ENCODE measurements around the gene LY6G6F.

The LY6G6F gene

DNA sequence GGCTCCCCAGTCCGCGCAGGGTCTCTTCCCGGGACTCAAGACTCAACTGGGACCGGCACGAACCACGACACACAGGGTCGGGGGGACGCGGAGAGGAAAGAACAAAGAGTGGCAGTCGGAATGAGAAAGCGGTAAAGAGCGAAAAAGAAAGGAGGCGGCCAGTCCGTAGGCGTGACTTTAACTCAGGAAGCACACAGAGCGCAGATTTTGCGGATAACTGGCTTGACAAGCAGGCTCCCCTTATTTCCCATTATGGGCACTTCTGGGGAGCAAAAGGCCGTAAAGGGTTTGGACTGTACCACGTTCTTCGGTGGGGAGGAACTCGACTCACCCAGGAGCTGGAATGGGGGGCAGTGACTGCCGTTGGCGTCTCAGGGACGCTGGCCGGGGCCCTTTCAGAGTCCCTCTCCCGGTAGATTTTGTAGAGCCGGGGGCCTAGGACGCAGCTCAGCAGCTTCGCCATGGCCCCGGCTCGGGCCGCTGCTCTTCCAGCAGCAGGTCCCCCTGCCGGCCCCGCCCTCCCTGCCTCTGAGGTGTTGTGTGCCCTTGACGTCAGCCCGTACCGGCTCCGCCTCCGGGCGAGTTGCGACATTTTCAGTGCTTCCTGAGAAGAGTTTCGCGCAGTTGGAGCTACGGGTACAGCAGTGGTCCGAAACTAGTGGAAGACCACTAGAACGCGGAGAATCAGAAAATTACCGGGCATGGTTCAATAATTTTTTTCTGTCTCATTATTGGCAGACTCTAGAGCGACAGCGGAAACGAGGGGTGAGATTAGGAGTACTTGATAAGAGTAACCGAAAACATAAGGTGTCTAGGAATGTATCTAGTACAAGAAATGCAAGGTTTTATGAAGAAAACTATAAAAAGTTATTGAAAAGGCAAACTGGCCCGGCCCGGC is 3.6 kb upstream of the LY6G6F start, which contains the start of gene ABHD16A:
Gene ABHD16A (minus strand): TSS at position 506 of the 898 bp plus-strand sequence. CDS start 43 bp downstream, at position 463.
- no peak within 1 kb of the TSS for H3K23ac ChIP-seq (ENCODE audit: low read length)
- H3K27me3 ChIP-seq (ENCODE audit: insufficient read depth, low read length) = no peaks in the 10 kb centered on the region
- H3K14ac ChIP-seq (ENCODE audit: low read length) = peak within 1 kb of the TSS; percentile 48
- peak within 1 kb of the TSS; percentile 38 for H2BK5ac ChIP-seq (ENCODE audit: low read depth, low read length, poor library complexity)
- H3K18ac ChIP-seq (ENCODE audit: low read length) = peak within 1 kb of the TSS; percentile 60
- H2BK12ac ChIP-seq (ENCODE audit: low read length) = peak within 1 kb of the TSS; percentile 47
- peak within 1 kb of the TSS; percentile 94 for H4K12ac ChIP-seq (ENCODE audit: low read depth, low read length)
- peak within 1 kb of the TSS; percentile 87 for H4K8ac ChIP-seq (ENCODE audit: low read depth, low read length)
- H3K9me3 ChIP-seq (ENCODE audit: insufficient read depth, low read depth, low read length) = peaks cover 2% of the 10 kb centered on the region
- H3K79me1 ChIP-seq (ENCODE audit: low read length) = peaks cover 6% of the 10 kb centered on the region
- H3K9ac ChIP-seq (ENCODE audit: low read length) = peak within 1 kb of the TSS; percentile 99
- H3K4me3 ChIP-seq (ENCODE audit: low read depth, low read length) = peak within 1 kb of the TSS; percentile 88
- peak within 1 kb of the TSS; percentile 78 for H3K4ac ChIP-seq (ENCODE audit: low read depth, low read length)
- peak within 1 kb of the TSS; percentile 29 for H2BK120ac ChIP-seq (ENCODE audit: insufficient read depth, low read length, poor library complexity)
- peaks cover 7 to 8% of the 10 kb centered on the region in 2 experiments for H3K4me1 ChIP-seq (ENCODE audit: control insufficient read depth in 1 of 2, insufficient read depth in 2 of 2, low read length in 2 of 2)
- peak within 1 kb of the TSS; percentile 82 for H3K4me2 ChIP-seq (ENCODE audit: low read length)
- peak within 1 kb of the TSS; percentile 94 for H3K27ac ChIP-seq (ENCODE audit: low read depth, low read length)
- H3K79me2 ChIP-seq (ENCODE audit: control insufficient read depth, insufficient read depth, low read length, poor library complexity) = peaks cover 6% of the 10 kb centered on the region
- H2AK5ac ChIP-seq (ENCODE audit: low read length) = no peak within 1 kb of the TSS
- WGBS (ENCODE audit: extremely low coverage, insufficient coverage, insufficient read length) = no CpG with 5 or more reads among the region's 54 CpGs
- peak within 1 kb of the TSS; percentile 71 for H4K91ac ChIP-seq (ENCODE audit: low read depth, low read length)
- H2AFZ ChIP-seq (ENCODE audit: insufficient read depth, low read length, poor library complexity) = peak within 1 kb of the TSS; percentile 60
- peaks cover 5 to 7% of the 10 kb centered on the region in 2 experiments for H3K36me3 ChIP-seq (ENCODE audit: control insufficient read depth in 1 of 2, insufficient read depth in 2 of 2, low read length in 2 of 2)
- DNase-seq = peak; percentile 99 to 100

DNA sequence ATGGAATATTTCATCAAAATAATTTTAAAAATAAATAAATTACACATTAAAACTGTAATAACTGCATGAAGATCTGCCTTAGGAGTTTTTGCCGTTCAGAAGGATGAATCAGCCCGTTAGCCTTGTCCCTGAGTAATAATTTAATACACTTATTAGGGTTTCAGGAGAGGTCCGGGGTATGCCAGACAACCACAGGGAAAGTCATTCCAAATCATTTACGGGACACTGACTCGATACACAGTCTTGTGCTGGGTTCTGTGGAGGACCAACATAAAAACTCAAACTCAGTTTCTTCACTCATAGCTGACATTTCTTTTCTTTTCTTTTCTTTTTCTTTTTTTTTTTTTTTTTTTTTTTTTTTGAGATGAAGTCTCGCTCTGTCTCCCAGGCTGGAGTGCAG is 735 bp upstream of the LY6G6F start:
- peaks cover 6 to 8% of the 10 kb centered on the region in 2 experiments for H3K4me1 ChIP-seq (ENCODE audit: control insufficient read depth in 1 of 2, insufficient read depth in 2 of 2, low read length in 2 of 2)
- H3K27ac ChIP-seq (ENCODE audit: low read depth, low read length) = no peak overlapping the region
- H2BK12ac ChIP-seq (ENCODE audit: low read length) = no peak overlapping the region
- no peak overlapping the region for H2AFZ ChIP-seq (ENCODE audit: insufficient read depth, low read length, poor library complexity)
- H3K4me3 ChIP-seq (ENCODE audit: low read depth, low read length) = no peak overlapping the region
- H2AK5ac ChIP-seq (ENCODE audit: low read length) = no peak overlapping the region
- H2BK5ac ChIP-seq (ENCODE audit: low read depth, low read length, poor library complexity) = no peak overlapping the region
- H3K79me1 ChIP-seq (ENCODE audit: low read length) = peaks cover 6% of the 10 kb centered on the region
- H3K36me3 ChIP-seq (ENCODE audit: control insufficient read depth in 1 of 2, insufficient read depth in 2 of 2, low read length in 2 of 2) = peaks cover 1 to 2% of the 10 kb centered on the region in 2 experiments
- H3K27me3 ChIP-seq (ENCODE audit: insufficient read depth, low read length) = no peaks in the 10 kb centered on the region
- H3K23ac ChIP-seq (ENCODE audit: low read length) = no peak overlapping the region
- H3K9me3 ChIP-seq (ENCODE audit: insufficient read depth, low read depth, low read length) = peaks cover 2% of the 10 kb centered on the region
- no peak overlapping the region for H3K9ac ChIP-seq (ENCODE audit: low read length)
- H3K18ac ChIP-seq (ENCODE audit: low read length) = no peak overlapping the region
- peaks cover 6% of the 10 kb centered on the region for H3K79me2 ChIP-seq (ENCODE audit: control insufficient read depth, insufficient read depth, low read length, poor library complexity)
- WGBS (ENCODE audit: extremely low coverage, insufficient coverage, insufficient read length) = no CpG with 5 or more reads among the region's 6 CpGs
- H3K4ac ChIP-seq (ENCODE audit: low read depth, low read length) = no peak overlapping the region
- no peak overlapping the region for H2BK120ac ChIP-seq (ENCODE audit: insufficient read depth, low read length, poor library complexity)
- no peak overlapping the region for H4K91ac ChIP-seq (ENCODE audit: low read depth, low read length)
- H4K8ac ChIP-seq (ENCODE audit: low read depth, low read length) = no peak overlapping the region
- no peak overlapping the region for H3K14ac ChIP-seq (ENCODE audit: low read length)
- DNase-seq = no peak
- H3K4me2 ChIP-seq (ENCODE audit: low read length) = no peak overlapping the region
- no peak overlapping the region for H4K12ac ChIP-seq (ENCODE audit: low read depth, low read length)

DNA sequence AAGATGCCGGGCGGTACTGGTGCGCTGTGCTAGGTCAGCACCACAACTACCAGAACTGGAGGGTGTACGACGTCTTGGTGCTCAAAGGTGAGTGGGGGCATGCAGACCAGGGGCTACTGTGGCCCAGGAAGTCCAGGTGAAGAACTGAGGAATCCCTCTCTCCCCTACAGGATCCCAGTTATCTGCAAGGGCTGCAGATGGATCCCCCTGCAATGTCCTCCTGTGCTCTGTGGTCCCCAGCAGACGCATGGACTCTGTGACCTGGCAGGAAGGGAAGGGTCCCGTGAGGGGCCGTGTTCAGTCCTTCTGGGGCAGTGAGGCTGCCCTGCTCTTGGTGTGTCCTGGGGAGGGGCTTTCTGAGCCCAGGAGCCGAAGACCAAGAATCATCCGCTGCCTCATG is 1.0 kb downstream of the LY6G6F start:
- no peak overlapping the region for H3K4me2 ChIP-seq (ENCODE audit: low read length)
- no peak overlapping the region for H4K91ac ChIP-seq (ENCODE audit: low read depth, low read length)
- no peak overlapping the region for H2BK120ac ChIP-seq (ENCODE audit: insufficient read depth, low read length, poor library complexity)
- no peaks in the 10 kb centered on the region for H3K27me3 ChIP-seq (ENCODE audit: insufficient read depth, low read length)
- no peak overlapping the region for H2BK12ac ChIP-seq (ENCODE audit: low read length)
- no peak overlapping the region for H2AK5ac ChIP-seq (ENCODE audit: low read length)
- H2AFZ ChIP-seq (ENCODE audit: insufficient read depth, low read length, poor library complexity) = no peak overlapping the region
- H3K9me3 ChIP-seq (ENCODE audit: insufficient read depth, low read depth, low read length) = peaks cover 2% of the 10 kb centered on the region
- no peaks in the 10 kb centered on the region for H3K36me3 ChIP-seq (ENCODE audit: control insufficient read depth in 1 of 2, insufficient read depth in 2 of 2, low read length in 2 of 2)
- no peak overlapping the region for H4K8ac ChIP-seq (ENCODE audit: low read depth, low read length)
- peaks cover 4% of the 10 kb centered on the region for H3K79me1 ChIP-seq (ENCODE audit: low read length)
- H3K23ac ChIP-seq (ENCODE audit: low read length) = no peak overlapping the region
- H3K18ac ChIP-seq (ENCODE audit: low read length) = no peak overlapping the region
- no peak overlapping the region for H3K14ac ChIP-seq (ENCODE audit: low read length)
- no peak overlapping the region for H3K27ac ChIP-seq (ENCODE audit: low read depth, low read length)
- no CpG with 5 or more reads among the region's 10 CpGs for WGBS (ENCODE audit: extremely low coverage, insufficient coverage, insufficient read length)
- H3K4me1 ChIP-seq (ENCODE audit: control insufficient read depth in 1 of 2, insufficient read depth in 2 of 2, low read length in 2 of 2) = no peaks in the 10 kb centered on the region
- H3K79me2 ChIP-seq (ENCODE audit: control insufficient read depth, insufficient read depth, low read length, poor library complexity) = peaks cover 1% of the 10 kb centered on the region
- no peak overlapping the region for H4K12ac ChIP-seq (ENCODE audit: low read depth, low read length)
- H3K9ac ChIP-seq (ENCODE audit: low read length) = no peak overlapping the region
- no peak overlapping the region for H3K4ac ChIP-seq (ENCODE audit: low read depth, low read length)
- DNase-seq = no peak
- H3K4me3 ChIP-seq (ENCODE audit: low read depth, low read length) = no peak overlapping the region
- no peak overlapping the region for H2BK5ac ChIP-seq (ENCODE audit: low read depth, low read length, poor library complexity)

DNA sequence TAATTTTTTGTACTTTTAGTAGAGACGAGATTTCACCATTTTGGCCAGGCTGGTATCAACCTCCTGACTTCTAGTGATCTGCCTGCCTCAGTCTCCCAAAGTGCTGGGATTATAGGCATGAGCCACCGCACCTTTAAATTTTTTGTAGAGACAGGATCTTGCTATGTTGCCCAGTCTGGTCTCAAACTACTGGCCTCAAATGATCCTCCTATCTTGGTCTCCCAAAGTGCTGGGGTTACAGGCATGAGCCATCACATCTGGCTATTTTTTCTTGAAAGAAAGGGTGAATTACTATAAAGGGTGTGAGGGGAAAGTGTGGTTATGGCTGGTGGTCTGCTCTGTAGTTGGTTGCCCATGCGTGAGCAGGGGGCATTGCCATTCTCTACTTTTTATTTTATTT is 1.6 kb downstream of the LY6G6F start:
- H2AK5ac ChIP-seq (ENCODE audit: low read length) = no peak overlapping the region
- no peak overlapping the region for H4K8ac ChIP-seq (ENCODE audit: low read depth, low read length)
- no peak overlapping the region for H2BK12ac ChIP-seq (ENCODE audit: low read length)
- H3K9me3 ChIP-seq (ENCODE audit: insufficient read depth, low read depth, low read length) = peaks cover 2% of the 10 kb centered on the region
- H3K18ac ChIP-seq (ENCODE audit: low read length) = no peak overlapping the region
- H3K14ac ChIP-seq (ENCODE audit: low read length) = no peak overlapping the region
- H3K4me3 ChIP-seq (ENCODE audit: low read depth, low read length) = no peak overlapping the region
- no peak overlapping the region for H4K12ac ChIP-seq (ENCODE audit: low read depth, low read length)
- no peaks in the 10 kb centered on the region for H3K27me3 ChIP-seq (ENCODE audit: insufficient read depth, low read length)
- H3K23ac ChIP-seq (ENCODE audit: low read length) = no peak overlapping the region
- no peak overlapping the region for H2BK5ac ChIP-seq (ENCODE audit: low read depth, low read length, poor library complexity)
- H3K4ac ChIP-seq (ENCODE audit: low read depth, low read length) = no peak overlapping the region
- no peaks in the 10 kb centered on the region for H3K36me3 ChIP-seq (ENCODE audit: control insufficient read depth in 1 of 2, insufficient read depth in 2 of 2, low read length in 2 of 2)
- H3K9ac ChIP-seq (ENCODE audit: low read length) = no peak overlapping the region
- no peaks in the 10 kb centered on the region for H3K79me1 ChIP-seq (ENCODE audit: low read length)
- DNase-seq = no peak
- no peak overlapping the region for H4K91ac ChIP-seq (ENCODE audit: low read depth, low read length)
- no peaks in the 10 kb centered on the region for H3K4me1 ChIP-seq (ENCODE audit: control insufficient read depth in 1 of 2, insufficient read depth in 2 of 2, low read length in 2 of 2)
- H2AFZ ChIP-seq (ENCODE audit: insufficient read depth, low read length, poor library complexity) = no peak overlapping the region
- H2BK120ac ChIP-seq (ENCODE audit: insufficient read depth, low read length, poor library complexity) = no peak overlapping the region
- H3K79me2 ChIP-seq (ENCODE audit: control insufficient read depth, insufficient read depth, low read length, poor library complexity) = no peaks in the 10 kb centered on the region
- no CpG with 5 or more reads among the region's 3 CpGs for WGBS (ENCODE audit: extremely low coverage, insufficient coverage, insufficient read length)
- no peak overlapping the region for H3K27ac ChIP-seq (ENCODE audit: low read depth, low read length)
- no peak overlapping the region for H3K4me2 ChIP-seq (ENCODE audit: low read length)

Data from trophoblast cell (in vitro differentiated cells and primary cell).